ENCODE results near the gene TNNT2.

The TNNT2 gene

DNA sequence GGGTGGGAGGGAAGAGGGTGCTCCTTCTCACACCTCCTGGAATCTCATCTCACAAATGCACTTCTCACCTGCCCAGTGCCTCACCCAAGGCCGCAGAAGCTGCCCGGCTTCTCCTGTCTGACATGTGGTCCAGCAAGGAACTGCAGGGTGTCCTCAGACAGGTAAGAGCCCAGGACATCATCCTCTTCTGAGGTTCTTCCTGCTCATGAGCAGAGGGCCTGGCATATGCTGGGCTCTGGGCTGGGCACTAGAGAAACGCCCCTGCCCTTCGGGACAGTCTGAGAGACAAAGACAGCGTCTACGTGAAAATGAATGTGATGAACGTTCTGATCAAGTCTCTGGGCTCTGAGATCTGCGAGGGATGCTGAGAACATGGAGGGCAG is 51.8 kb downstream of the TNNT2 start:
- TF ChIP-seq CTCF (IDR thresholded peaks at IDR 0.05; ENCODE audit: extremely low read depth, insufficient read depth, missing control alignments): no peak
- in situ Hi-C loops (cut with MboI; ENCODE audit: low pct_unique_long_range_greater_than_20kb, low sequenced_read_pairs, unreplicated experiment): no loop called here
- no peak for DNase-seq (ENCODE audit: low spot score)

DNA sequence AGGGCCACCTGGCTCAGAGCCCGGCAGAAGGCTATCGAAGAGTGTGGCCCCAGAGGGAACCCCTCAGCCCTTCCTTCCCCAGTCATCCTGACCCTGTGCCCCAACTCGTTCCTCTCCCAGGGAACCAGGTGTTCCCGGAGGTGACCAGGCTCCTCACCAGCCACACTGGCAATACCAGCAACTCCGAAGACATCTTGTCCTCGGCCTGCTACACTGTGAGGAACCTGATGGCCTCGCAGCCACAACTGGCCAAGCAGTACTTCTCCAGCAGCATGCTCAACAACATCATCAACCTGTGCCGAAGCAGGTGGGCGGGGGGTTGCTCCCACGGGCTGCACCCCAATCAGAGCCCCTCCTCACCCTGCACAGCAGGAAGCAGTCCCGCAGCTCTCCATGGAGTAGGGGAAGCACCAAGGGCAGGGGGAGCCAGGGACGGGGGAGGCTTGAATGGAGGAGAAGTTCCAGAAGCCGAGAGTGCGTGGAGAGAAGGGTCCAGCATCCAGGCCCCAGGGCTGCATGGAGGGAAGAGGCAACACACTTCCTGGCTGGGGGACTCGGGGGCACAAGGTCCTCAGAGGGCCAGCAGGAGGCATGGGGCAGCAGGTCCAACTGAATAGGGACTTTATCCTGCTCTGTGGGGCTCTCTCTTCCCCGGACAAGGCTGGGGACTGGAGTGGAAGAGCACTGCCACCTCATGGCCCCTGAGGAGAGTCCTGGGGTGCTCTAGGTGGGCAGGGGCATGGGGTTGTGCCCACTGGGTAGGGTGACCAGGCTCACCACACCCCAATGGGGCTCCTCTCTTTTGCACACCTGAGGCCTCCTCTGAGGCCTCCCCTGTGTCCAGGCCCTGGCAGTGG is 52.4 kb downstream of the TNNT2 start:
- DNase-seq (ENCODE audit: low spot score): no peak
- in situ Hi-C loops (cut with MboI; ENCODE audit: low pct_unique_long_range_greater_than_20kb, low sequenced_read_pairs, unreplicated experiment): no loop called here
- TF ChIP-seq CTCF (IDR thresholded peaks at IDR 0.05; ENCODE audit: extremely low read depth, insufficient read depth, missing control alignments): no peak

DNA sequence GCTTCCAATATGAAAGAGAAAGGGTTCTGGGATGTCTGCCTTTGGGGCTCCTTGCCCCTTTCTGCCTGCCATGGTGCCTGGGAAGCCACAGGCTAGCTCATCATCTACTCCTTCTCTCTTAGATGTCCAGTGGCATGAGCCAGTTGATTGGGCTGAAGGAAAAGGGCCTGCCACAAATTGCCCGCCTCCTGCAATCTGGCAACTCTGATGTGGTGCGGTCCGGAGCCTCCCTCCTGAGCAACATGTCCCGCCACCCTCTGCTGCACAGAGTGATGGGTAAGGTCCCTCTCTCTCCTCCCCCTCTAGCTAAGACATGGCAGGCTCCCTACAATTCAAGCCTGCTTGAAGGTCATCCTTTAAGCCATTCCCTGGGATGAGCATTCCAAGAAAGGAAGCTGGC is 53.2 kb downstream of the TNNT2 start:
- in situ Hi-C loops (cut with MboI; ENCODE audit: low pct_unique_long_range_greater_than_20kb, low sequenced_read_pairs, unreplicated experiment): no loop called here
- DNase-seq (ENCODE audit: low spot score): no peak
- no peak for TF ChIP-seq CTCF (IDR thresholded peaks at IDR 0.05; ENCODE audit: extremely low read depth, insufficient read depth, missing control alignments)

DNA sequence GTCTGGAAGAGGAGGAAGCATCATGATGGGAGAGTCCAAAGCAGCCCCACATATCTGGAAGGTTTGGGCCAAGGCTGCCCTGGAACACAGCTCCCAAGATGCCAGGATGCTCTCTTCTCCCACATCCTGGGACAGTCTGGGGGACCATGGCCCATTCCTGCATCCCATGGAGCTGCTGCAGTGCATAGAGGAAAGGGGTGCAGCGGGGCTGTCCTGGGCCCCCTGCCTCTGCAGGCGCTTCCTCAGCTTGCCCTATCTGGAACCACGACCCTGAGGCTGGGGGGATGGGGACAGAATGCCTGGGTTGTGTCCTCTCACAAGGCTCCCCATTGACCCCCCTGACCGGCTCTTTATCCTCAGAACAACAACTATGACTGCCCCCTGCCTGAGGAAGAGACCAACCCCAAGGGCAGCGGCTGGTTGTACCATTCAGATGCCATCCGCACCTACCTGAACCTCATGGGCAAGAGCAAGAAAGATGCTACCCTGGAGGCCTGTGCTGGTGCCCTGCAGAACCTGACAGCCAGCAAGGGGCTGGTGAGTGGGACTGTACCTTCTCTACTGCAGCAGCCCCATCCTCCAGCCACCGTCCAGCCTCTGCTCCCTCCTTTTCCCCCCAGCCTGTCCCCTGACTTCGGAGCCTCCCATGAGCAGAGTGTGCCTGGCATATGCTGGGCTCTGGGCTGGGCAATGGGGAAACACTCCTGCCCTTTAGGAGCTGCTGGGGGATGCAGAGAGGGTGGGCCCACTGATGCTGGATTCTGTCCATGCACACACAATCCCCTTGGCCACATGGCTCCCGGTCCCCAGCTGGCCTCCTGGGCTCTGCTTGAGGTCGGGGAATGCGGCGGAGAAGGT is 54.6 kb downstream of the TNNT2 start:
- TF ChIP-seq CTCF (IDR thresholded peaks at IDR 0.05; ENCODE audit: extremely low read depth, insufficient read depth, missing control alignments): no peak
- in situ Hi-C loops (cut with MboI; ENCODE audit: low pct_unique_long_range_greater_than_20kb, low sequenced_read_pairs, unreplicated experiment): no loop called here

GRCh38 chr1:201321826-201322390 is 55.6 kb downstream of the TNNT2 start:
- no peak for TF ChIP-seq CTCF (IDR thresholded peaks at IDR 0.05; ENCODE audit: extremely low read depth, insufficient read depth, missing control alignments)
- in situ Hi-C loops (cut with MboI; ENCODE audit: low pct_unique_long_range_greater_than_20kb, low sequenced_read_pairs, unreplicated experiment): no loop called here
- no peak for DNase-seq (ENCODE audit: low spot score)

More for the DNA sequence above, 54.6 kb downstream of the TNNT2 start:
- DNase-seq (ENCODE audit: low spot score): no peak

DNA sequence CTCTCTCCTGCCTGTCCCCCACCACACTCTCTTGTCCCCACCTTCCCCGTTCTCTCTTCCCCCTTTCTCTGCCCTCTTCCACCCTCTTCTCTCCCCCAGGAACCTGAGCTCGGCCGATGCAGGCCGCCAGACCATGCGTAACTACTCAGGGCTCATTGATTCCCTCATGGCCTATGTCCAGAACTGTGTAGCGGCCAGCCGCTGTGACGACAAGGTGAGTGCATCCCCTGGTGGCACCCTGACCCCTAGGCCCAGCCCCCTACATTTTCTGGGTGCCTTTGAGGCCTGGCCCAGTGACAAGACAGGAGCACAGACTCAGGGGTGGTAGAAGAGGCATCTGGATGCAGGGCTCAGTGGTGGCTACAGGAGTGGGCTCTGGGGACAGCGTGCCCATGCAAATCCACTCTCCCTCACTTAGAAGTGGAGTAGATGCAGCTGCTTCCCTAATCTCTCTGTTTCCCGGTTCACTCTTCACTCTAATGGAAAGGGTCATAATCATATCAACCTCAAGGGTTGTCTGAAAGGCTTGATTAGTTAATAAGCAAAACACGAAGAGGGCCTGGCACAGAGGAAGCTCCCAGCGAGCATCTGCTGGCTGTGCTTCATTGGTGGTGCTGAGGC is 57.2 kb downstream of the TNNT2 start:
- no peak for DNase-seq (ENCODE audit: low spot score)
- no peak for TF ChIP-seq CTCF (IDR thresholded peaks at IDR 0.05; ENCODE audit: extremely low read depth, insufficient read depth, missing control alignments)
- in situ Hi-C loops (cut with MboI; ENCODE audit: low pct_unique_long_range_greater_than_20kb, low sequenced_read_pairs, unreplicated experiment): no loop called here

All from GM13977 (cell line).